HTR-8/SVneo (cell line): ENCODE measurements around the gene TGM1.

Experiments
- DNase-seq: peaks from one replicate; pipeline ENCODE4 v3.0.0; 2011; ENCODE audit warnings: low spot score, mixed read lengths; ENCODE audit not compliant: insufficient read length
- FAIRE-seq: peaks from 2 replicates; lab custom pipeline; 2011; peaks lifted over from hg19 to GRCh38; lab: Jason Lieb, UNC

Gene TGM1

GRCh38 chr14:24293525-24293924 is 30.5 kb upstream of the TGM1 start:
- DNase-seq: no peak
- no peak for FAIRE-seq

- no peak for FAIRE-seq
- DNase-seq: no peak
These were observed 29.3 kb upstream of the TGM1 start for GRCh38 chr14:24292118-24292807.

DNA sequence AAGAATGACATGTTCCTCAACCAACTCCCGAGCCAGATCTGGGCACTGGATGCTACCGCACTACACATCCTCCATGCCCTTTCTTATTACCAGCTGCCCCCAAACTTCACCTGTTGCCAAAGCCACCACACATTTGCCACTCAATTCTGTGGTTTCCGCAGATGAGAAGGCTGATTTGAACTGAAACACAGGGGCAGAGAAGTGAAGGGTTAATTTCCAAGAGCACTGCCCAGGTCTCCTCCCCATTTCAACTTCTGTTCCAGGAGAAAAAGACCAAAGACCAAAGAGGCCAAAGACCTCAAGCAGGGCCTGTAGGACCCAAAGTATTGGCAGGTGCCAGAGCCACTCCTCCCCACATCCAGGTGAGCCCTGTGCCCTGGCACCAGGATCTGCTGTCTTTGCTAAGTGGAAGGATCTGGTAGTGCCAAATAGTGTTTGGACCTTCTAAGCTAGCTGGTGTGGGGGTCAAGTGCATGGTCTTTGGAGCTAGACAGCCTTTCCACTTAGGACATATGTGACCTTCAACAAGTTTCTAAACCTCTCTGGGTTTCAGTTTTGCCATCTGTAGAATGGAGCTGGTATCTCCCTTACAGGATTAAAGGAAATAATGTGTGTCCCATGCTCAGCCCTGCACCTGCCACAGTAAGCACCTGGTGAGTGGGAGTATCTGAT is 28.6 kb upstream of the TGM1 start:
- DNase-seq (no peak), FAIRE-seq (no peak)

GRCh38 chr14:24290746-24291145 is 27.8 kb upstream of the TGM1 start:
- DNase-seq (no peak), FAIRE-seq (no peak)

DNA sequence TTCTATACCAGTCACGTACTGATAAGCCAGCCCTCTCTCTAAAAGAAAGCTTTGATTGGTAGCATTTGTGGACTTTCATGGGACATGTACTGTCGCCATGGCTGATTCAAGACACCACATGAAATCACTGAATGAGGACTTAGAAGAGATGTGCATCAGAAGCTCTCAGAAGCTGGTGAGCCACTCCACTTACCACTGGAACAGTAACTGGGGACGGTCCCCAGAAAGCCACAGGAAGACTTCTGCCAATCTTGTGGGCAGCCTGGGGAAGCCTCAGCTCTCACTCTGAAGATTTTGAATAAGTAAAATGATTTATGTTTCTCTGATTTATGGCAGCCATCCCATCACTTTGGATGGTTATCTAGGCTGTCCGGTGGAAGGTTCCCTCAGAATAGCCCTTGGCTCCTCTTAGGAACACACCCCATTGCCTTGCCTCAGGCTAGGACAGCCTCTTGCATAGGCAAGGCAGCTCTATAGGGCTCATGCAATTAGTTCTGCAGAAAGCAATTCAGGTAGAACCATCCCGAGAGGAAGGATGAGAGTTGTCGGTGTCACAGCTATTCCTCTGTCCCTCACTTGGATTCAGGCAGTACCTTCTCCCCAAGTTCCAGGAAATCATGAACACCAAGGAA is 26.8 kb upstream of the TGM1 start:
- no peak for FAIRE-seq

GRCh38 chr14:24286996-24287395 is 24.0 kb upstream of the TGM1 start:
- DNase-seq (no peak), FAIRE-seq (no peak)

More for the DNA sequence above, 26.8 kb upstream of the TGM1 start:
- no peak for DNase-seq

- FAIRE-seq (no peak), DNase-seq (no peak)
These were observed 22.4 kb upstream of the TGM1 start for GRCh38 chr14:24285351-24285750.

GRCh38 chr14:24284501-24285035 is 21.6 kb upstream of the TGM1 start:
- FAIRE-seq (no peak), DNase-seq (no peak)

DNA sequence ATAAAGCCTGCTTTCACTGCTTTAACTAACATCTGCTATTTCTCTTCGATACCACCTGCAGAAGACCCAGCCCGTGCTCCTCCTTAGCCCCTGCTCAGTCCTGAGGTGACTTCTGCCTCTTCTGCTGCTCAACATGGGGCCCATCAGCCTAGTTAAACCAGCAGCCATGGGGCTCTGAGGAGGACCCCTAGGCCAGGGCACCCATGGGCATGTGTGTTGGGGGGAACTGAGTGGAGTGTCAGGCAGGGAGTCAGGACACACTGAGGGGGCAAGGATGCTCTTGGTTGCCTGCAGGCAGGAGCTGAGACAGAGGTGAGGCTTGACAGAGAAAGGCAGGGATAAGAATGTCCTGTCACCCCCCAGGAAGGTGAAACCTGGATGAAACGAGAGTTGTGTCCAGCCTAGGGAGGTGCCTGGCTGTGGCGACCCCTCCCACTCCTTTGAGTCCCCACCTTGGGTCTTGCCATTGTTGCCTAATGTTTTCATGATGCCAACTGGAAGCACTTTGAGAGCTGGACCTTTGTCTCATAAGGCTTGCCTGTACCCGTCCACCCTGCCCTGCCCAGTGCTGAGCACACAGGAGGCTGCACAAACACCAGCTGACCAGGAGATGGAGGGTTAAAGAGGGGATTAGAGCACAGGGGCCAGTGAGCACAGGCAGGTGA is 21.0 kb upstream of the TGM1 start:
- DNase-seq (no peak), FAIRE-seq (no peak)

DNA sequence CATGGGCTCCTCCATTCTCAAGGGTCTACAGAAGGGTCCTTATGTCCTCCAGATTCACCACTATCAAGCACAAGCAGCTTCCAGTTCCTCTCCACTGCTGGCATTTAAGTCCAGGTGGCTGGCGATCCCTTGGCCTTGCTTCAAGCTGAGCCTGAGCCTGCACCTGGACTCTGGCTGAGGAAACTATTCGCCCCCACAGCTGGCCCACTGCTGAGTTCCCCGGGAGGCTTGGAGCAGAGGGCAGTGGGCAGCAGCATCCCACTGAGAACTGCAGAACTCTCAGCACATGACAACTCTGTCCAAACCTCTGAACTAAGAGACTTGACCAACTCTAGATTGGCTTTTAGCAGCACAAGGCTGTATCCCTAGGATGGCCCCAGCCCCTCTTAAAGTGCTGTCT is 19.8 kb upstream of the TGM1 start:
- no peak for DNase-seq
- no peak for FAIRE-seq

GRCh38 chr14:24281636-24282035 is 18.7 kb upstream of the TGM1 start:
- DNase-seq: no peak
- no peak for FAIRE-seq

GRCh38 chr14:24280797-24281460 is 18.0 kb upstream of the TGM1 start:
- no peak for DNase-seq
- FAIRE-seq: no peak

DNA sequence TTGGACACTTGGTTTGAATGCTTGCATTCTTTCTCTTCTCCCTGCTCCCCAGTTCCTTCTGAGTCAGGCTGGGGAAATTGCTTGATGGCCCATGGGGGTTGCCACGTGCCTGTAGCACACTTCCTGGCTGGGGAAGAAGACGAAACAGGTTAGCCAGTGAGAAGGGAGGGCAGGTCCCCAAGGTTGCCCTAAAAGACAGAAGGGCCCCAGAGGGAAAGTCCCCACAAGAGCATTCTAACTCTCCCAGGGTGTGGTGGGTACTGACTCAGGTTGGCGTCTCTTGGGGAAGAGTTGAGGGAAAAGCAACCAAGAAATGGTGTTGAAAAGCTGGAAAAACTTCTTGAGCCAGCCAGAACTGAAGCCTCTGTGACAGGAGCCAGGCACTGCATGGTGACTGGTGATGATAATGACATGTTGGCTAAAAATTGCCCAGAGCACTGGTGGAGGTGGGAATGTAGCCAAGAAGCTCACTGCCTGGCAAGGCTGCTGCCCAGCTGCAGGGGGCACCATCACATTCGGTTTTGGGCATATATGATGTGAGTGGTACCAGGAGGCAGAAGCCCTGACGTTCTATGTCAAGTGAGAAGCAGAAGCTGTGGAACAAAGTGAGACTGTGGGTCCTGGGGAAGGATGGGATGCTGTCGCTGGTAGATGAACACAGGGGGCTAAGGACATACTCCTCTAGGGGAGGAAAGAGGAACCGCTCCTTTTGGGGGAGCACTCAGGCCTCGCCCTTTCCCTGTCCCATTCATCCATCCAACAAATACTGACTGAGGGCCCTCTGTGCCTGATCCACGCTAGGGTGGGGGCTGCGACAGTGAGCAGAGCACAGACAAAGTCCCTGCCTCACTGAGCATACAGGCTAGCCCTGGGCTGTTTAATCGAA is 16.6 kb upstream of the TGM1 start:
- DNase-seq (no peak), FAIRE-seq (no peak)

DNA sequence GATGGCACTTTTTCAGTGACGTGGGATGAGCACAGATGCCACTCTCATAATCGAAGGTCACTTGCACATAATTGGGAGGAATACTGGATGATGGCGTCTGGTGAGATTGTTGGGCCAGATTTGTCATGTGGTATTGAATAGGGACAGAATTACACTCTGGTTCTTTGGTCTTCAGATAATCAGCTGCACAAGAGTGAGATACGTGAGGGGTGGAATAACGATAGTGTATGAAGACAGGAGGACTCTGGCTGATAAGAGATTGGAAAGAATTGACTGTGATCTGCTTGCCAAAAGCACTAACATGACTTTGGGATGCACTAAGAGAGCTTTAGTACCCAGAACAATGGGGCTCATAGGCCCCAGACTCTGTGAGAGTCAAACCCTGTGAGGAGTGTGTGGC is 15.4 kb upstream of the TGM1 start:
- DNase-seq: no peak
- no peak for FAIRE-seq

GRCh38 chr14:24277606-24278321 is 14.8 kb upstream of the TGM1 start:
- DNase-seq: no peak

GRCh38 chr14:24277071-24277470 is 14.1 kb upstream of the TGM1 start:
- FAIRE-seq: no peak
- DNase-seq: no peak

More at GRCh38 chr14:24277606-24278321, 14.8 kb upstream of the TGM1 start:
- no peak for FAIRE-seq

DNA sequence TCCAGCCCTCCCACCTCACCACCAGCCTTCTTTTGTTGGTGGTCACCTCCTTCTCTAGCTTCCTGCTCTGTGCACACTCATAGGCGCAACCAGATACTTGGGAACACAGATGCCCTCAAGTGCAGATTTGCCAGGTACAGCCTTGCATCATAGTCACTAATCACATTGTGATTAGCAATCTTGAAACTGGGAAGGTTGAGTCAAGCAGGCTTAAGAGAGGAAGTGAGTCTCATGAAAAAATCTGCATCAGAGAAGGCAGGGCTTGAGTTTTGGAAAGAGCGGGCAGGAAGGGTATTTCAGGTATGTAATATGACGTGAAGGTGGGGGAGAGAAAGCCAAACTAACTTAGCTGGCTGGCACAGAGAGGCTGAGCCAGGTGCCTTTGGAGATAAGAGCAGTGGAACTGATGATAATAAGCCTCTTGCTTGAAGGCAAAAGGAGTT is 11.1 kb upstream of the TGM1 start:
- no peak for DNase-seq
- FAIRE-seq: no peak

DNA sequence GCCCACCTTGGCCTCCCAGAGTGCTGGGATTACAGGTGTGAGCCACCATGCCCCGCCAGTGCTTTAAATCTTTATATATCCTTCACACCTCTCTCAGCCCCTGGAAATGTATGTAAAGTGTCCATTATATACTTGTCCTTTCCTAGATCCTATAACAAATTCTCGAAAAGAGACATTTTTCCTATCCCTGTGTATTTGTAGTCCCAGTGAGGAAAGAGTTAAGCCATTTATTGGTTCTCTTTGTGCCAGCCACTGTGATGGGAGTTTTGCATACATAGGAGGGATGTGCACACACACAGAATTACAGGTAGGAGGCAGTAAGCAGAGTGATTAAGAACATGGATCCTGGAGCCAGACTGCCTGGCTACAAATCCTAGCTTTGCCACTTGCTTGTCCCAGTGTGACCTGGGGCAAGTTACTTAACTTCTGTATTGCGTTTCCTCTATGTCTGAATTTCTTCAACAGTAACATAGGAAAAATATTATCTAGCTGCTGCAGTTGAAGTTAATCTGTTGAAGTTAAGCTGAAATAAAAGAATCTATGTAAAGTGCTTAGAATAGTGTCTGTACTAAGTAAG is 10.5 kb upstream of the TGM1 start:
- FAIRE-seq: no peak

More for the DNA sequence above, 10.5 kb upstream of the TGM1 start:
- no peak for DNase-seq
